D721Med (cell line): ENCODE measurements around the gene APBA1.

ENCODE experiments used
- DNase-seq: peaks from one replicate; pipeline ENCODE4 v3.0.0; 2011; ENCODE audit warnings: low spot score; ENCODE audit not compliant: insufficient read length
- FAIRE-seq: peaks from 2 replicates; lab custom pipeline; 2011; peaks lifted over from hg19 to GRCh38; lab: Jason Lieb, UNC
- TF ChIP-seq, protein P1 (sequence below): IDR thresholded peaks from 2 replicates; pipeline ENCODE4 v1.5.1; 2012; ENCODE audit warnings: mild to moderate bottlenecking, control low read depth; ENCODE audit not compliant: insufficient read depth; ENCODE audit errors: missing control alignments

The APBA1 gene

DNA sequence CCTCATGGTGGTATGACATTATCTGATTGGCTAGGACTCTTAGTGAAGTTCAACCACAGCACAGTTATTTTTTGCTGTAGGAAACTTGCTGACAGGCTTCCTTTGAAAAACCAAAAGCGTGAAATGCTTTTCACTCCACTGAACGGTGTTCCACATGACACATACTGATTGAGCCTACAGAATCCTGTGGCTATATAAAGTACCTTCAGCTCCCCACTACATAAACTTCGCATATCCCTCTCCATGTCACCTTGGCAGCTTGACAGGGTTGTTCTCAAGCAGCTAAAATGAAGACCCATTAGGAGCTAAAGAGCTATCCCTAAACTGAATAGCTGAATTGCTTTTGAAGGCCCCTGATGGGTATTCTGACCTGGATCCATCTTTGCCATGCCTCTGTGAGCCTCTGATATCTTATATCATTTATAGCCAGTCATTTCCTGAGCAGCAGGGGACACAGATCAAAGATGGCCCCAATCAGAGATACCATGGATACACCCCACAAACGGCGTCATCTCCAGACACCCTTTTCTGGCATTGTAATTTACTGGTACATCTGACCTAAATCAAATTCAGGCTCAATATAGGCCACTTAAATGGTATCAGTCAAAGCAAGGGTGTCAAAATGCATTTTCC, 91.5 kb downstream of the APBA1 start:
- FAIRE-seq: no peak
- DNase-seq: no peak
- TF ChIP-seq, protein P1, sequence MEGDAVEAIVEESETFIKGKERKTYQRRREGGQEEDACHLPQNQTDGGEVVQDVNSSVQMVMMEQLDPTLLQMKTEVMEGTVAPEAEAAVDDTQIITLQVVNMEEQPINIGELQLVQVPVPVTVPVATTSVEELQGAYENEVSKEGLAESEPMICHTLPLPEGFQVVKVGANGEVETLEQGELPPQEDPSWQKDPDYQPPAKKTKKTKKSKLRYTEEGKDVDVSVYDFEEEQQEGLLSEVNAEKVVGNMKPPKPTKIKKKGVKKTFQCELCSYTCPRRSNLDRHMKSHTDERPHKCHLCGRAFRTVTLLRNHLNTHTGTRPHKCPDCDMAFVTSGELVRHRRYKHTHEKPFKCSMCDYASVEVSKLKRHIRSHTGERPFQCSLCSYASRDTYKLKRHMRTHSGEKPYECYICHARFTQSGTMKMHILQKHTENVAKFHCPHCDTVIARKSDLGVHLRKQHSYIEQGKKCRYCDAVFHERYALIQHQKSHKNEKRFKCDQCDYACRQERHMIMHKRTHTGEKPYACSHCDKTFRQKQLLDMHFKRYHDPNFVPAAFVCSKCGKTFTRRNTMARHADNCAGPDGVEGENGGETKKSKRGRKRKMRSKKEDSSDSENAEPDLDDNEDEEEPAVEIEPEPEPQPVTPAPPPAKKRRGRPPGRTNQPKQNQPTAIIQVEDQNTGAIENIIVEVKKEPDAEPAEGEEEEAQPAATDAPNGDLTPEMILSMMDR: no peak

DNA sequence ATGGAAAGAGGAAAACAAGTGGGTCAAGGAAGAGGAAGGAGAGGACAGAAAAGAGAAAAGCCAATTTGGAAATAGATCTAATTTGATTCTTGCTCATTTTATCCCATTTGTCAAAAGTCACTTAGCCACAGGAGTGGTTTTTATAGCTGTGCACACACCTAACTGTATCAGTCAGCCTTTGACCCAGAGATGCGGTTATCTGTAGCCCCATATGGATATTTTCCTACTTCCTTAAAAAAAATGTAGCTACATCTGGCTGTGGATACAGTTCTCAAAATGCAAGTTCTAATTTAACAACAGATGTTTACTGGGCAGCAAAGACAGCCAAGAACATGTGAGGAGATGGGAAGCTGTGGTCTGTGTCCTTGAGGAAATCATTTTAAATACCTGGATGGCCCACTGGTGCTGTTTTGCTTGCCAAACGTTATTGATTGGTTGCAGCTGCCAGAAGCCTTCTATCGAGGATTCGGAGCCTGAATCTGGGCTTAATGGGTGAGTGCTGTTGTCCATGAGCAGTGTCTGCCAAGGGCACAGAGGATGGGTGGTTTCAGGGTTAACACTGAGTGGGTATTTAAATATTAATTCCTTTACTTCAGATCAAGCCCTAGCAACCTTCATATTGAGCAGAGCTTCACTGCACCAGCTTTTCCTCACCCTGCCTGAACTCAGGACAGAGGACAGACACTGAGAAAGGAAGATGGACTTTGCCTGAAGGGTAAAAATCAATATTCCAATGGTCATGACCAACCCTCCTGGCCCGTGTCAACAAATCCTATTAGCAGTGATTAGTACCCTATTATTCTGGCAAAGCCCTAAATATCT, 92.2 kb downstream of the APBA1 start:
- no peak for DNase-seq
- FAIRE-seq: no peak
- TF ChIP-seq, protein P1: no peak

DNA sequence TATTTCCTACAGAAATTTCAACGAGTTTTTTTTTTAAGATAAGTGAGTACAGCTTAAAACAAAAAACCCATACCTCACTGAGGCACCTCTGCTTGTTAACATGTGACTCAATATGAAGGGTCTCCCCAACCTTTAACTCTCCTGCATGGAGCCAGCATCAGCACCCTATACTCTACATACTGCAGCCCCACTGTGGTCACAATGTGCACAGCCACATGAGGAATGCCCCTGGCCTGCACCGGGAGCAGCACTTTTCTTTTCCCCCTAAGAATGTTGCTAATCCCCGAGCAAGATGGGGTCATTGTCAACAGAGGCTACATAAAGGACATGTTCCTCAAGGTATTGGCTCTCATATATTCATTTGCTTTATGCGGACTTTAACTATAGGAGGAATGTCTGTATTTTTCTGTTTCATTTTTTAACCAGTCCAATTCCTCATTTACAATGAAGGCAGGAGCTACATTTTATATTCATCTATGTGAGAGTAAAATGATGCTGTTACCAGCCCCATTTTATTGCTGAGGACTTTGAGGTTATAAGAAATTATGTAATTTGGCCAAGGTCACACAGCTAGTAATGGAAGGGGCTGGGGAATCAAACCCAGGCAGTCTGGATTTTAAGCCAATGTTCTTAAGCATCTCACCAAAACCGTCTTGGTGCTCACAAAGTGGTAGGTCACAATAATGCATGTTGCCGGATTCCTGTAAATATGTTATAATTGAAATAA, 93.0 kb downstream of the APBA1 start:
- FAIRE-seq (no peak), DNase-seq (no peak)
- TF ChIP-seq, protein P1: no peak

DNA sequence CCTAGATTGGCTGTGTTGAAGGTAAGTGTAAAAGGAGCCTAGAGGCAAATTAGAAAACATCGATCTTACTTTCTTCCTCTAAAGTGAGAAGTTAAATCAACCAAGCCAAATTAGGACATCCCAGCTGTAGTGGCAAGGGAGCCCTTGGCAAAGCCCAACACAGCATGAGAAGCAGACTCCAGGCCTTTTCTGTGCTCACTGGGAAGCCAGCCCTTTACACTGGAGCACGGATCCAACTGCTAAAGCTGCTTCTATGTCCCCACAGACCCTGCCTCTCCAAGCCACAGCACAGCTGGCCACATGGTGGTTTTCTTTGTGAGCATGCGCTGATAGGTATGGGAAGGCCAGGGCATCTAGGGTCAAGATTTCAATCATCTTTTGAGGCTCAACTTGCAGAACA, 94.1 kb downstream of the APBA1 start:
- FAIRE-seq (no peak), DNase-seq (no peak)
- TF ChIP-seq, protein P1: no peak

DNA sequence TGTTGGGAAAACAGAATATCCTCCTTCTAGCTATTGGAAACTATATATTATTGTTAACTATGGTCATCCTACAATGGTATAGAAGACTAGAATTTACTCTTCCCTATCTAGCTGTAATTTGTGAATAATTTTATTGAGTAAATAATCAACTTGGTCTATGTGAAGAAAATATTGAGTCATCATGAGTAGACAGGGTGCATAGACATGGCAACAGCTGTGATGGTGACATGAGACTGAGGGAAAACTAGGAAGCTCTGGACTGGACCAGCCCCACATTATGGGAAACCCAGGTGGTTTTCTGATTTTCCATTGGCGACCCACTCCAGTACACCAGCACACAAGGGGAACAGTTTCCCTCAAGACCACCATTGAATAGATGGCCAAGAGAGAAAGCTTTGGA, 95.0 kb downstream of the APBA1 start:
- DNase-seq (no peak), FAIRE-seq (no peak)
- TF ChIP-seq, protein P1: no peak

DNA sequence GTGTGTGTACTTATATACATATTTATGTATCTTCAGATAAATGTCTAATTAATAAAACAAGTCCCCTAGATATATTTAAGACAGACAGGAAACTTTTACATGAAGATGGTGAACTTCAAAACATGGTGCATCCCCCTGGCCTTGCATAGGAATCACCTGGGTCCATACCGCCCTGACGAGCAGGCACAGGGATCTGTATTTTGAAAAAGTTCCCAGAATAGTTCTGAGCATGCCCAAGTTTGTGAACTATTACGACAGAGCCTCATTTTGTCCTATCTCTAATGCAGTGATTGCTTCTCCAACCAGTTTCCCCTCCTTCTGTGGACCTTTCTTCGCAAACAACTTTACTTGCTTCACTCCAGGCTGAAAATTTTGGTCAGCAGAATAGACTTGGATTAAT, 98.1 kb downstream of the APBA1 start:
- FAIRE-seq: no peak
- no peak for DNase-seq
- TF ChIP-seq, protein P1: no peak
